ENCODE measurements around the gene ROBO1. TPM values are rescaled to one million over a fixed set of nuclear protein-coding genes. Genes with fewer than 3 reads are reported as not detected.

ROBO1 gene
- total and polyA plus RNA-seq, 4 donors = 1.0 to 30.3 (median 3.9) TPM

DNA sequence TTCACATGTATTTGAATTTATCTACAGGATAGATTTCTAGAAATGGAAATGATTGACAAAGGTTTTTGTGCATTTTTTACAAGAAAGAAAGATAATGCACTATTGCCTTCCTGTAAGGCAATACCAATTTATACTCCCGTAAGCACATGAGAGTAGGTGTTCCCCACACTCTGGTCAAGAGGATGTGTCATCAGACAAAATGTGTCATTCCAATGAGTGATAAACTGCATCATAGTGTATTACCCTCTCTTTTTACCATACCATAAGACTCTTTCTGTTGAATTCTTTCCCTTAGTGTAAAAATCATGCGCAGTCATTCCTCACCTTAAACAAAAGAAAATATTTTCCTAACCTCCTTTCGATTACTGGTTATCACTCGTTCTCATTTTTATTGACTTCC, 251.0 kb downstream of the ROBO1 start (continued):
- TF ChIP-seq, protein P1, sequence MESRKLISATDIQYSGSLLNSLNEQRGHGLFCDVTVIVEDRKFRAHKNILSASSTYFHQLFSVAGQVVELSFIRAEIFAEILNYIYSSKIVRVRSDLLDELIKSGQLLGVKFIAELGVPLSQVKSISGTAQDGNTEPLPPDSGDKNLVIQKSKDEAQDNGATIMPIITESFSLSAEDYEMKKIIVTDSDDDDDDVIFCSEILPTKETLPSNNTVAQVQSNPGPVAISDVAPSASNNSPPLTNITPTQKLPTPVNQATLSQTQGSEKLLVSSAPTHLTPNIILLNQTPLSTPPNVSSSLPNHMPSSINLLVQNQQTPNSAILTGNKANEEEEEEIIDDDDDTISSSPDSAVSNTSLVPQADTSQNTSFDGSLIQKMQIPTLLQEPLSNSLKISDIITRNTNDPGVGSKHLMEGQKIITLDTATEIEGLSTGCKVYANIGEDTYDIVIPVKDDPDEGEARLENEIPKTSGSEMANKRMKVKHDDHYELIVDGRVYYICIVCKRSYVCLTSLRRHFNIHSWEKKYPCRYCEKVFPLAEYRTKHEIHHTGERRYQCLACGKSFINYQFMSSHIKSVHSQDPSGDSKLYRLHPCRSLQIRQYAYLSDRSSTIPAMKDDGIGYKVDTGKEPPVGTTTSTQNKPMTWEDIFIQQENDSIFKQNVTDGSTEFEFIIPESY (IDR thresholded peaks at IDR 0.05) = no peak
- TF ChIP-seq TAF1 (conservative IDR thresholded peaks at IDR 0.05) (no peak), YY1 (IDR thresholded peaks at IDR 0.05) (no peak)

DNA sequence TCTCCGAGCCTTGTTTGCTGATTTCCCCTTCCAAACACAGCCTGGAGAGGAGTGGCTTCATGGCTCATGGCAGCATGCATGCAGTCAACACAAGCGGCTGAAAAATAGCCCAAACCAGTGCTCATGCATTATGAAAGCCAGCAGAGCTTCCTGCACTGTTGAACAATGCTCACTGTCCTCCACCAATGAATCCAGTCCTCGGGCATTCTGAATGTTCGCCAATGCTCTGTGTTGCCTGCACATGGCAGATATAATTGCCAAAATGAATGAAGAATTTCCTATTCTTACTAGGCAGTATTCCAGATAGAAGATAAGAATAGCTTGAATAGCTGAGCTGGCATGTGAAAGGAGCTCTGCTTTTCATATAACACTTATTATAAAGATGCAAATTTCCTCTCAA, 252.7 kb downstream of the ROBO1 start:
- H3K4me1 ChIP-seq (ENCODE audit: control insufficient read depth in 4 of 4, insufficient read depth in 4 of 4, low read length in 3 of 4) = peaks cover 0 to 2% (median 0%) of the 10 kb centered on the region in 4 donors
- no peaks in the 10 kb centered on the region for H3K27me3 ChIP-seq (ENCODE audit: control insufficient read depth in 4 of 4, insufficient read depth in 4 of 4, low read length in 3 of 4)
- H3K9ac ChIP-seq (ENCODE audit: low read depth in 1 of 2, low read length in 2 of 2) = no peak overlapping the region
- WGBS = 44% methylated on average over 4 of the region's 4 CpGs
- no peak for DNase-seq (ENCODE audit: low spot score)
- no peaks in the 10 kb centered on the region for H3K9me3 ChIP-seq (ENCODE audit: control insufficient read depth in 4 of 4, low read length in 3 of 4)
- H3K27ac ChIP-seq (ENCODE audit: low read depth in 1 of 2, low read length in 2 of 2) = no peak overlapping the region
- H3K36me3 ChIP-seq (ENCODE audit: control insufficient read depth in 4 of 4, insufficient read depth in 3 of 4, low read depth in 1 of 4, low read length in 3 of 4) = no peaks in the 10 kb centered on the region
- no peak overlapping the region for H3K4me3 ChIP-seq (ENCODE audit: low read depth in 1 of 3, low read length in 3 of 3)
- TF ChIP-seq TAF1 (conservative IDR thresholded peaks at IDR 0.05) = no peak
- no peak for TF ChIP-seq RAD21 (IDR thresholded peaks at IDR 0.05)
- TF ChIP-seq, protein P1 (IDR thresholded peaks at IDR 0.05) = no peak
- no peak for TF ChIP-seq RXRA (IDR thresholded peaks at IDR 0.05)
- no peak for TF ChIP-seq FOXA1 (IDR thresholded peaks at IDR 0.05)

DNA sequence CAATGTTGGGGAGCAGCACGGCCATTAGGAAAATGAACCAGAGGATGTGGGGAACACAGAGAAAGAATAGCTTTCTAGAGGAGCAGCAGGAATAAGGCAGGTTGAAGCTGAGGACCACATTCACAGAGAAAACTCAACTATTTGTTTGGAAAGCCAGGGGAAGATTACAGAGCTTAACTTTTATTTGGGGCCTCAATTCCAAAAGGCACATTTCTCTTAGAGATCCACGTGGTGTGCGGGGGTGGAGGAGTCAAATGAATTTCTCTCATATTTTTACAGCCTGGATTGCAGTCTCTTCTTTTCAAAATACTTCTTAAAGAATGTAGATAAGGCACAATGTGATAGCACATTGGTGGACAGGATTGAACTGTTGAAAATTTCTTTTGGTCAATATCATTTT, 253.7 kb downstream of the ROBO1 start:
- no peaks in the 10 kb centered on the region for H3K36me3 ChIP-seq (ENCODE audit: control insufficient read depth in 4 of 4, insufficient read depth in 3 of 4, low read depth in 1 of 4, low read length in 3 of 4)
- H3K9me3 ChIP-seq (ENCODE audit: control insufficient read depth in 4 of 4, low read length in 3 of 4) = no peaks in the 10 kb centered on the region
- TF ChIP-seq YY1 (IDR thresholded peaks at IDR 0.05) = no peak
- TF ChIP-seq RXRA (IDR thresholded peaks at IDR 0.05) = no peak
- TF ChIP-seq, protein P2, sequence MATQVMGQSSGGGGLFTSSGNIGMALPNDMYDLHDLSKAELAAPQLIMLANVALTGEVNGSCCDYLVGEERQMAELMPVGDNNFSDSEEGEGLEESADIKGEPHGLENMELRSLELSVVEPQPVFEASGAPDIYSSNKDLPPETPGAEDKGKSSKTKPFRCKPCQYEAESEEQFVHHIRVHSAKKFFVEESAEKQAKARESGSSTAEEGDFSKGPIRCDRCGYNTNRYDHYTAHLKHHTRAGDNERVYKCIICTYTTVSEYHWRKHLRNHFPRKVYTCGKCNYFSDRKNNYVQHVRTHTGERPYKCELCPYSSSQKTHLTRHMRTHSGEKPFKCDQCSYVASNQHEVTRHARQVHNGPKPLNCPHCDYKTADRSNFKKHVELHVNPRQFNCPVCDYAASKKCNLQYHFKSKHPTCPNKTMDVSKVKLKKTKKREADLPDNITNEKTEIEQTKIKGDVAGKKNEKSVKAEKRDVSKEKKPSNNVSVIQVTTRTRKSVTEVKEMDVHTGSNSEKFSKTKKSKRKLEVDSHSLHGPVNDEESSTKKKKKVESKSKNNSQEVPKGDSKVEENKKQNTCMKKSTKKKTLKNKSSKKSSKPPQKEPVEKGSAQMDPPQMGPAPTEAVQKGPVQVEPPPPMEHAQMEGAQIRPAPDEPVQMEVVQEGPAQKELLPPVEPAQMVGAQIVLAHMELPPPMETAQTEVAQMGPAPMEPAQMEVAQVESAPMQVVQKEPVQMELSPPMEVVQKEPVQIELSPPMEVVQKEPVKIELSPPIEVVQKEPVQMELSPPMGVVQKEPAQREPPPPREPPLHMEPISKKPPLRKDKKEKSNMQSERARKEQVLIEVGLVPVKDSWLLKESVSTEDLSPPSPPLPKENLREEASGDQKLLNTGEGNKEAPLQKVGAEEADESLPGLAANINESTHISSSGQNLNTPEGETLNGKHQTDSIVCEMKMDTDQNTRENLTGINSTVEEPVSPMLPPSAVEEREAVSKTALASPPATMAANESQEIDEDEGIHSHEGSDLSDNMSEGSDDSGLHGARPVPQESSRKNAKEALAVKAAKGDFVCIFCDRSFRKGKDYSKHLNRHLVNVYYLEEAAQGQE (IDR thresholded peaks at IDR 0.05) = no peak
- TF ChIP-seq, protein P3, sequence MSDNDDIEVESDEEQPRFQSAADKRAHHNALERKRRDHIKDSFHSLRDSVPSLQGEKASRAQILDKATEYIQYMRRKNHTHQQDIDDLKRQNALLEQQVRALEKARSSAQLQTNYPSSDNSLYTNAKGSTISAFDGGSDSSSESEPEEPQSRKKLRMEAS (IDR thresholded peaks at IDR 0.05) = no peak
- no peak for TF ChIP-seq GABPA (IDR thresholded peaks at IDR 0.05 in 1 of 2, conservative IDR thresholded peaks at IDR 0.05 in 1 of 2)
- TF ChIP-seq SP1 (IDR thresholded peaks at IDR 0.05) = no peak
- TF ChIP-seq RAD21 (IDR thresholded peaks at IDR 0.05) = no peak
- no peak for TF ChIP-seq NR2F2 (IDR thresholded peaks at IDR 0.05)
- TF ChIP-seq, protein P4, sequence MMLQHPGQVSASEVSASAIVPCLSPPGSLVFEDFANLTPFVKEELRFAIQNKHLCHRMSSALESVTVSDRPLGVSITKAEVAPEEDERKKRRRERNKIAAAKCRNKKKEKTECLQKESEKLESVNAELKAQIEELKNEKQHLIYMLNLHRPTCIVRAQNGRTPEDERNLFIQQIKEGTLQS (IDR thresholded peaks at IDR 0.05) = no peak
- no peak for TF ChIP-seq FOXA1 (IDR thresholded peaks at IDR 0.05)
- TF ChIP-seq EGR1 (IDR thresholded peaks at IDR 0.05; ENCODE audit: low read depth in 2 of 2) = no peak
- no peak for TF ChIP-seq CTCF (IDR thresholded peaks at IDR 0.05; ENCODE audit: low read depth, low read length, missing input control)
- no peak for TF ChIP-seq HNF4G (IDR thresholded peaks at IDR 0.05)
- no peak for TF ChIP-seq TAF1 (conservative IDR thresholded peaks at IDR 0.05)
- TF ChIP-seq HNF4A (conservative IDR thresholded peaks at IDR 0.05) = no peak
- TF ChIP-seq FOXA2 (IDR thresholded peaks at IDR 0.05) = no peak
- peaks cover 0 to 2% (median 0%) of the 10 kb centered on the region in 4 donors for H3K4me1 ChIP-seq (ENCODE audit: control insufficient read depth in 4 of 4, insufficient read depth in 4 of 4, low read length in 3 of 4)
- no peak overlapping the region for H3K9ac ChIP-seq (ENCODE audit: low read depth in 1 of 2, low read length in 2 of 2)
- H3K27me3 ChIP-seq (ENCODE audit: control insufficient read depth in 4 of 4, insufficient read depth in 4 of 4, low read length in 3 of 4) = no peaks in the 10 kb centered on the region
- no peak overlapping the region for H3K27ac ChIP-seq (ENCODE audit: low read depth in 1 of 2, low read length in 2 of 2)
- no peak for DNase-seq (ENCODE audit: low spot score)
- 82% methylated on average over 3 of the region's 3 CpGs for WGBS
- H3K4me3 ChIP-seq (ENCODE audit: low read depth in 1 of 3, low read length in 3 of 3) = no peak overlapping the region
